ENCODE measurements around the gene SHISA9.

The SHISA9 gene

DNA sequence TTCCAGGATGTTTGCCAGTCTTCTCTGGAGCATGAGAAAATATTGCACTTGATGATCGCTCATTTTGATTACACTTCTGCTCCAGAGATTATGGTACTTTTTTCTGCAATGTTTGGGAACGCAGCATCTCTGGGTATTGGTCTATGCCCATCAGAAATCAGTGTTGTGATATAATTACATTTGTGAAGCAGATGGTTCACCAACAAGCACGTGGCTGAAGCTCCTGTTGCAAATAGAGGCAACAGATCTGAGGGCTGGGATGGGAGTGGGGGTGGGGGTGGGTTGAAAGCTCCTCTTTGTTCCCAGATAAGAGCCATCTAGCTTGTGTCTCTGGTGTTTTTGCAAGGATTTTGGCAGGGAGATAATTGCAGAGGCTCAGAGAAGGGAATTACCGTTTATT lies 252.3 kb downstream of the SHISA9 start:
- no peak overlapping the region for H3K27ac ChIP-seq
- no peak for DNase-seq (ENCODE audit: low read depth, low spot score)

DNA sequence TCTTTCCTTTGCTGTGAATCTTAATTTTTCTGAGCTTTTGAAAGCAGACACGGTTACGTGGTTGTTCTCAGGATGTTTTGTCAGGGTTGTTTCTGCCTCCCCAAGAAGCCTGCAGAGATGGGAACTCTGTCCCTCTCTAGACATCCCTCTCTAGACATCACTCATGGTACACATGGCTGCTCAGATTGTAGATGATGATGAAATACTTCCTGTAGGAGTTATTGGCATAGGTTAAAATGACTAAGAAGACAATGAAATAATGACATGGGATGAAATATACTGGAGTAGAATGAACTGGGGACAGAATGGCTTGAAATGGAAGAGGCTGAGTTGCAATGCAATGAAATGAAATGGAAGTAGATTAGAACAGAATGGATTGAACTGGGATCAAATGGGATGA lies 253.4 kb downstream of the SHISA9 start:
- no peak overlapping the region for H3K27ac ChIP-seq
- no peak for DNase-seq (ENCODE audit: low read depth, low spot score)

DNA sequence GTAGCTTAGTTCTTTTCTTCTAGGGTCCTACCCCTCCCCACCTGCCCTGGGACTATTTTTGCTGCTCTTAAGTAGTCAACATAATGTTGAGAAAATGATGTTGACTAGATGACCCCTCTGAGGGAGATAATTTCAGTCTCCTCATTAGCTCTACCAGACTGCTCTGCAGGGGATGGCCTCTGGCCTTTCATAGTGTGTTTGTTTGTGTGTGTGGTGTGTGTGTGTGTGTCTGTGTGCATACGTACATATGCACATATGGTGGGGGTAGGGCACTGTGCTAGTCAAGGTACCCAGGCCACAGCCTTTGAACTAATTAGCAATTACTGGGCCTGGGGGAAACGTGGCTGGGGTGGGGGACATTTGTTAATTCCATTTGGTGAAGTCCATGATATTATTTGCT lies 254.0 kb downstream of the SHISA9 start:
- no peak overlapping the region for H3K27ac ChIP-seq
- DNase-seq (ENCODE audit: low read depth, low spot score): no peak

DNA sequence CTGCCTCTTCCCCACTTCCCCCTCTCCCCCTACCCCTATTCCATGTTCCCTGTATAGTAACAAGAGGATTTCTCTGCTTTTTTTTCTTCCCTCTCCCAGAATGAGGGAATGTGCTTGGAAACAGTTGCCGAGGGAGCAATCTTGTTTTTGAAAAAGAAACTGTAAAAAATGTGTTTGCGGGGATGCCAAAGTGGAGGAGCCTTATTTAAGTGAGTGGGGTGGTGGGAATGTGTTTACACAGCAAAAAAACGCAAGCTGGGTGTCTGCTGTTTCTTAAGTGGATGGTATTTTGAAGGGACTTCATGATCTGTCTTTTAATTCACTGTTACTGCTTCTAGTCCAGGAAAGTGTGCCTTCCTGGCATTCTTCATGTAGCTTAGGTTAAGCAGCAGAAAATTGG lies 254.4 kb downstream of the SHISA9 start:
- no peak for DNase-seq (ENCODE audit: low read depth, low spot score)
- no peak overlapping the region for H3K27ac ChIP-seq

DNA sequence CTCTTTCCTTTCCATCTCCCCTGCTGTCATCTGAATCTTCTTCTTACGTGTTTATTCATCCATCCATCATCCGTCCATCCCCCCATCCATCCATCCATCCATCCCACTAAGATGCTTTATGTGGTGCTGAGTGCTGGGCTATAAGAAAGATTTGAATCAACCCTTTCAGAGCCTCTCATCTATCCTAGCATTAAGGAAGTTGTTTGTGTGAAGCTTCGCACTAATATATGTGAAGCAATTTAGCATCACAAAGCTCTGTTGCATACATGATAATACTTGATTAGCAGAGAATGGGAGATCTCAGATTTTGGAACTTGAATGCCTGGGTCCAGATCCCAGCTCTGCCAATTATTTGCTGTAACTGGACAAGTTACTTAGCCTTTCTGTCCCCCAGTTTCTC lies 255.7 kb downstream of the SHISA9 start:
- H3K27ac ChIP-seq: no peak overlapping the region
- no peak for DNase-seq (ENCODE audit: low read depth, low spot score)

DNA sequence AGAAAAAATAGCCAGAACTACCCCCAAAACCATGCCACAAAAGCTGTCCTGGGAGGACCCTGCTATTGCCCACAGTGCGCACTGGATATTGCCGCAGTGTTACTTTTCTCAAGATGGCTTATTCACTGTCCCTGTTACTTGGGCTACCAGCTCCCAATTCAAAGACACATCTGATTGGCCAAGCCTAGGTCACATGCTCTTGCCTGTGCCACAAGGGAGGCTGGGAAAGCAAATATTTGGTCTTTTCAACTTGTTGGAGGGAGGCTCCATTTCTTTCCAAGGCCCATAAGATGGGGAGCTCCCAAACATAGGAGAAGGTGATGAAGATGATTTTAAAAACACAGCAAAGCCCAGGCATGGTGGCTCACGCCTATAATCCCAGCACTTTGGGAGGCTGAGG lies 257.0 kb downstream of the SHISA9 start:
- no peak overlapping the region for H3K27ac ChIP-seq

DNA sequence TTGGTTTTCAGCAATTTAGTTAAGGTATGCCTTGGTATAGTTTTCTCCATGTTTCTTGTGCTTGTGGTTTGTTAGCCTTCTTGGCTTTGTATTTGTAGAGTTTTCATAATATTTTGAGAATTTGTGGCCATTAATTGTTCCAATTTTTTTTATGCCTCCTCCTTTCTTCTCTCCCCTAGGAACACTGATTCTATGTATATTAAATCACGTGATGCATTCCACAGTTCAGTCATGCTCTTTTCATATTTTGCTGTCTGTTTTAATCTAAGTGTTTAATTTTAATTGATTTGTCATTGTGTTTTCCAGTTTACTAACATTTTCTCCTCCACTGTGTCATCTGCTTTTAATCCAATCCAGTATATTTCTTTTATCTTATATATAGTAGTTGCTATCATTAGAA lies 263.6 kb downstream of the SHISA9 start:
- DNase-seq (ENCODE audit: low read depth, low spot score): no peak
- H3K27ac ChIP-seq: no peak overlapping the region

More for the DNA sequence above, 257.0 kb downstream of the SHISA9 start:
- DNase-seq (ENCODE audit: low read depth, low spot score): no peak

DNA sequence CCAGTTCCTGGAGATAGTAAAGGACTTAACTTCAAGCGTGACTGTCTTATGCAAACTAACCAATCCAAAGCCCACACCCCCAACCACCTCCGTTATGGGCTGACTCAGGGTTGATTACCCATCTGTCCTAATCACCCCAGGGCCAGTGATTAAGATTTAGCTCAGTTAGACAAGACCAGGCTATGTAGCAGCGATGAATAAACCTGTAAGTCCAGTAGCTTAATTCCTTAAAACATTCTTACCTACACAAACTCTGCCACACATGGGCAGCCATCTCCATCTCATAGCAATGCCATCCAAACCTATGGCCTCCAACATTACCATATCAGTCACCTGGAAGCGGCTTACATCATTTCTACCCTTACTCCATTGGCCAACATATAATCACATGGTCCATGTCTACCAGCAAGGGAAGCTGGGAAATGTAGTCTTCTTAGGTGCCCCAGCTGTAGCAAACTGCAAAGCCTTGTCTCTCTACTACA lies 266.7 kb downstream of the SHISA9 start:
- DNase-seq (ENCODE audit: low read depth, low spot score): peak; percentile 12
- no peak overlapping the region for H3K27ac ChIP-seq

DNA sequence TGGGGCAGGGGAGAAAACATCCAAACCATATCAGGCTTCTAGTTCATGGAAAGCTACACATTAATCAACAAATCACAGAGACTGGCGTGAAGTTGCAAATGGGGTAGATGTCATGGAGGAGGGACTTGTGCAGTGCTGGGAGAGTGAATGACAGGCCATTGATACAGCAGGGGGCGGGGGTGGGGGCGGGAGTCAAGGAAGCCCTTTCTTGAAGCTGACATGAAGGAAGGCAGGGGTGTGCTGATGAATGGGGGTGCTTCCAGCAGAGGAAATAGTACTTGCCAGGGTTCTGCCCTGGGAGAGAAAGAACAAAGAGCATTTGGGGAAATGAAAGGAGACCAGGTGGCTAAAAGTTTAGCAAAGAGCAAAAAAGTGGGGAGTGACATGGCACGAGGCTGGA lies 269.9 kb downstream of the SHISA9 start:
- no peak for DNase-seq (ENCODE audit: low read depth, low spot score)

DNA sequence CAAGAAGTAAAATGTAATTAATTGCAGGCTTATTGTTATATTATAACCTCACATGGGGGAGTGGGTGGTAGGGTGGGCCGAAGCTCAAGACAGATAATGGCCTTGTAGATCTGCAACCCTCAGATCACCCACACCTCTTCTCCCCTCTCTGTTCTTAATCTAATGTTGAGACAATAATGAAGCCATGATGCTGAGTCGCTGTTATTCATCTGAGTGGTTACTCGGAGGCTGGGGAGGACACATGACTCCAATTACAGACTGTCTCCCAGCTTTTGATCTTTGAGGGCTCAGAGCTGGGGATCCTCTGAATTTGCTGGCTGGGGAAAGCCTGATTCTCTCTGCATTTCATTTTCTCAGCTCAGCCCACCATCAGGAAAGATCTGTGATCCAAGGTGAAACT lies 275.3 kb downstream of the SHISA9 start:
- no peak for DNase-seq (ENCODE audit: low read depth, low spot score)
- H3K27ac ChIP-seq: no peak overlapping the region

More for the DNA sequence above, 269.9 kb downstream of the SHISA9 start:
- H3K27ac ChIP-seq: no peak overlapping the region

DNA sequence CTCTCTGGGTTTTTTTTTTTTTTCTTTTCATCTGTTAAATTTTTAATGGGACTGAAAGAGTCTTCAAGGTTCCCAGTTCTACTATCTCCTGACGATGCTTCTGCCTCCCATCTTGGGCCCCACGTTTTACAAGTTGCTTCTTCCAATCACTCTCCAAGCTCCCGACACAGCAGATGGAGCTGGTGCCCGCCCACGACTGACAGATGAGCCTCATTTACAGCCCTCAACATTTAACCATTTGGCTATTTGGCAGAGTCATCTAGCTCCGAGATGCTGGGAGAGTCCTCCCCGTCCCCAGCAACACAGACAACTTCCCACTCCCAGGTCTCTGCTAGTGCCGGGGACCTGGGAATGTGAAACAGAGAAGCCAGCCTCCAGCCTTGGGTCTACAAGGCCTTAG lies 276.9 kb downstream of the SHISA9 start:
- H3K27ac ChIP-seq: no peak overlapping the region
- no peak for DNase-seq (ENCODE audit: low read depth, low spot score)

DNA sequence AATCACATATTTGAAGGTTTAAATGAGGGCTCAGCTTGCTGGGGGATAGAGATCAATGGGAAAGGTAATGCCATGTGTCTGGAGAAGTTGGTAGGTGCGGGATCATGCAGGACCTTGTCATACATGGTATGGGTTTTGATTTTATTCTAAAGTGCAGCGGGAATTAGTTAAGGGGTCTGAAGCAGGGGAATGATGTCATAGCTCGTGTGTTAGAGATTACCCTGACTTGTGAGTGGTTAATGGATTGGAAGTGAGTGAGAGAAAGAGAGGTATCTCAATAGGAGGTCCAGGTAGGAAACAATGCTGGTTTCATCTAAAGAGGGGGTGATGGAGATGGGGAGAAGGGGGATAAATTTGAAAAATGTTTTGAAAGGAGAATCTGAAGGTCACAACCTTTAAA lies 280.0 kb downstream of the SHISA9 start:
- H3K27ac ChIP-seq: no peak overlapping the region
- DNase-seq (ENCODE audit: low read depth, low spot score): no peak

DNA sequence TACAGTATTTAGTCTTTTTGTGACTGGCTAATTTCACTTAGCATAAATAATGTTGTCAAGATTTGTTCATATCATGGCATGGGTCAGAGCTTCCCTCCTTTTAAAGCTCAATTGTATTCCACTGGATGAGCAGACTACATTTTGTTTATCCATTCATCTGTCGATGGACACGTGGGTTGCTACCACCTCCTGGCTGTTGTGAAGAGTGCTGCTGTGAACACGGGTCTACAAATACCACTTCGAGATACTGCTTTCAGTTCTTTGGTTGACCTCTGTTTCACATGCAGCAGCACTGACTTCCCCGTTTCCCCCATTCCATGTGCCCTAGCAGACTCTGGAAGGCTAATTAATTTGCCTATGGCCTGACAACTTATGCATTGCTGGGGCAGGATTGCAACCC lies 285.4 kb downstream of the SHISA9 start:
- no peak overlapping the region for H3K27ac ChIP-seq
- no peak for DNase-seq (ENCODE audit: low read depth, low spot score)

DNA sequence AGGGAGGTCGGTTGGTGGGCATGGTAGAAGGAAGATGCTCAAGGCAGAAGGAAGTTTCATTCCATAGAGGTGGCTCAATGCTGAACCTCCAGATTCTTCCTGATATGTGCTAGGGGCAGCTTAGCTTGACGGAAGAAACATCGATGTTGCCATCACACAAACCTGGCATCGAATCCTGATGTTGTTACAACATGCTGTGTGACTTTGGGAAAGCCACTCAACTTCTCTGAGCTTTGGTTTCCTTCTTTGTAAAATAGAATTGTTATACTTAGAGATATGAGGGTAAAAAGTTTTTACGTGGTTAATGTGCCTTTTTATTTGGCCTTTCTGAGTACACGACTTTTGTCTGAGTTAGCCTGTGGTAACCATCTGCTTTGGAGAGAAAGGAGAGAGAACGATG lies 287.9 kb downstream of the SHISA9 start:
- DNase-seq (ENCODE audit: low read depth, low spot score): no peak
- no peak overlapping the region for H3K27ac ChIP-seq

DNA sequence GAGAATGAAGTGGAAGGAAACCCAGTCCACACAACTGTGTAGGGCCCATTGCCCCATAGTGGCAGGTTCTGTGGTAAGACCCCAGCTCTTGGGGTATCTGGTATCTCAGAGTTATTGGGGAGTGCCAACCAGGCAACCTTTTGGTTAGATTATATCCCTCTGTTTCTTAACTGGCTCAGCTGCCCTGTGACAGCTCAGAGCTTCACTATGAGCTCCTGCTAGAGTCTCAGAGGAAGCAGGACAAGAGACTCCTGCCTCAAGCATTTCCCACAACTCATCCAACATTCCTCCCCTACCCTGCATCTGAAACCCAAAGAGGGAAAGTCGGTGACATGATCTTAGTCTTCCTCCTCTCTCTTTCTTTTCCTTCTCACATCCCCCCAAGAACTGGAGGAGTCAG lies 292.3 kb downstream of the SHISA9 start:
- no peak overlapping the region for H3K27ac ChIP-seq
- DNase-seq (ENCODE audit: low read depth, low spot score): no peak

DNA sequence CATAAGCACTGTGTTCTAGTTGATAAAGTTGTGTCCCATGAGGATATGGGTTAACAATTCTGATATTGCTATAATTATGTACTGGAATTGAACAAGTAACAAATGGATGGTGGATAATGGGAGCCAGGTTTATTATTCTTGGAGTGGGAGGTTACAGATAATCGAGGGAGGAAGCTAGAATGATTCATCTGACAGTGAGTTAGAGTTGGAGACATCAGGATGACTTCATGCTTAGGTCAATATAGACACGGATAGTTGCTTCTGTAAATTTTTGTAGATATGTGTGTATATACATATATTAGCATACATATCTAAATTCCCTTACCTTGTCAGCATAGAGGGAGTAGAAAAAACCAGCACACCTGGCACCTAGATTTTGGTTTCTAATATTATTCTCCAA lies 293.4 kb downstream of the SHISA9 start:
- DNase-seq (ENCODE audit: low read depth, low spot score): no peak
- H3K27ac ChIP-seq: no peak overlapping the region

DNA sequence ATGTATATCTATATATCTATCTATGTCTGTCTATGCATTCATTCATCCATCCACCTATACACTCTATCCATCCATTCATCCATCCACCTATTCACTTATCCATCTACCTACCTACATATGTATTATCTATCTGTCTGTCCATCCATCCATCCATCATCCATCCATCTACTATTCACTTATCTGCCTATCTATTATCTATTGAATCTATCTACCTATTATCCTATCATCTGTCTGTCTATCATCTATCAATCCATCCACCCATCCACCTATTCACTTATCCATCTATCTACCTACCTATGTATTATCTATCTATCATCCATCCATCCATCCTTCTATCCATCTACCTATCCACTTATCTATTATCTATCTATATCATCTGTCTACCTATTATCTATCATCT lies 302.3 kb downstream of the SHISA9 start:
- DNase-seq (ENCODE audit: low read depth, low spot score): no peak
- H3K27ac ChIP-seq: no peak overlapping the region

DNA sequence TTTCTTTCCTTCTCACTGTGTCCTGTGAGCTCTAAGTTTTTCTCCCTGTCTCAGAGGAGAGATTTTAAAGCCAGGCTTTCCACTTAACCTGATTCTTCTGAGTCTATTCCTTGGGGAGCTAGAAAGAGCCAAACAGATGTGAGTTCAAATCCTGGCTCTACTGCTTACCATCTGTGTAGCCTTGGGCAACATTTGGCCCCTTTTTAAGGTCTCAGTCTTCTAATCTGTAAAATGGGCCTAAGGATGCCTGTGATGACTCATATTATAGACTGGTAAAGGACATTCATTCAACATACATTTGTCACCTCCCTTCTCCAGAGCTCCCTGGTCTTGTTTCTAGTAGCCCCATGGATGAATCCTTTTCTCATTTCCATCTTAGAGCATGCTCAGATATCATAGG lies 304.0 kb downstream of the SHISA9 start:
- no peak overlapping the region for H3K27ac ChIP-seq
- DNase-seq (ENCODE audit: low read depth, low spot score): no peak

DNA sequence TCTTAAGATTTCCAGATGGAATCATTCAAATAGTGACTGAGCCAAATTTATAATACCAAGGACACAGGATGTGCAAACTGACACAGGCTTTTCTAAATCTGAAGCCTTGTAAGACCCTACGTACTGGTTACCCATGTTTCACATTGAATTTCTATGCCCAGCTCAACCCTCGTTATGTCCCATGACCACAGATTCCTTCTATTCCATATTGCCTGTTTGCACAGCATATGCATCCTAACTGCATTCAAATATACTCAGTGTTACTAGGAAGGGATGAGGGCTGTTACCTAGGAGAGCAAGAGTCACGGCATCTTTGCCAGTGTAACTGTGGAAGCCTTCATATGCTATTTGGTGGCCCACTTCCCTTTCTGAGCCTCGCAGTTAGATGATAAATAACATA lies 305.2 kb downstream of the SHISA9 start:
- no peak for DNase-seq (ENCODE audit: low read depth, low spot score)
- no peak overlapping the region for H3K27ac ChIP-seq

DNA sequence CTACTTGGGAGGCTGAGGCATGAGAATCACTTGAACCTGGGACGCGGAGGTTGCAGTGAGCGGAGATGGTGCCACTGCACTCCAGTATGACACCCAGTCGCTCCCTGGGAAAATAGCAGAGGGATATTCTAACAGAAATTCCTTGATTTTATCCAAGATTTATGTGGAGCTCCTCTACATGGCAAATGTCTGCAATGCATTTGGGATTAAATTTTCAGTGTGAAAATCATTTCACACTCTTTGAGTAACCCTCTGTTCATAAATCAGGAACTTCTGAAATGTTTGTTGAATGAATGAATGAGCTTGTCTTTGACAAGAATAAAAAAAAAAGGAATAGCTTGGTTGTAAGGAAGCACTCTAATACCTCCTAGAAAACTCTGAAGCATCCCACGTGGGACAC lies 305.8 kb downstream of the SHISA9 start:
- DNase-seq (ENCODE audit: low read depth, low spot score): no peak
- no peak overlapping the region for H3K27ac ChIP-seq

DNA sequence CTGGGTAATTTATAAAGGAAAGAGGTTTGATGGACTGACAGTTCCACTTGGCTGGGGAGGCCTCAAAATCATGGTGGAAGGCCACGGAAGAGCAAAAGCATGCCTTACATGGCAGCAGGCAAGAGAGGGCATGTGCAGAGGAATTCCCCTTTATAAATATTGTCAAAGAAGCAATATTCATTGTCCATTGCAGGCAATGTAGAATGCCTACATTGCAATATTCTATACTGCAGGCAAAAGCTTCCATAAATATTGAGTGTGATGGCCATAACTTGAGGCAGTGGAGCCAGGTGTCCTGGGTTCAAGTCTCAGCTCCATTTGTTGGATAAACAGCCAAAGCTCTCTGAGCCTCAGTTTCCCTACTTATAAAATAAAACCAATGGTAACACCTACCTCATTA lies 322.3 kb downstream of the SHISA9 start:
- no peak for DNase-seq (ENCODE audit: low read depth, low spot score)
- no peak overlapping the region for H3K27ac ChIP-seq

DNA sequence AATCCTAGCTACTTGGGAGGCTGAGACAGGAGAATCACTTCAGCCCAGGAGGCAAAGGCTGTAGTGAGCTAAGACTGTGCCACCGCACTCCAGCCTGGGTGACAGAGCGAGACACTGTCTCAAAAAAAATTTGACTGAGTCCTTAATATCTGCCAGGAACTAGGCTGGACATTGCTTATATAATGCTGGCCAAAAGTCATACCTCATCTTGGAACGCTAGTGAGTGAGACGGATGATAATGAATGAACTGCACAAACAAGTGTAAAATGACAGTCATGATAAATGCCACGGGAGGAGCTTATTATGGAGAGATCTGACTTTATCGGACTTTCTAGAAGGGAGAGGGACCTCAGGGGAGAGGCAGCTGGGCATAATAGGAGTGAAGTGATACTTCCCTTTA lies 327.6 kb downstream of the SHISA9 start:
- no peak for DNase-seq (ENCODE audit: low read depth, low spot score)
- H3K27ac ChIP-seq: no peak overlapping the region

DNA sequence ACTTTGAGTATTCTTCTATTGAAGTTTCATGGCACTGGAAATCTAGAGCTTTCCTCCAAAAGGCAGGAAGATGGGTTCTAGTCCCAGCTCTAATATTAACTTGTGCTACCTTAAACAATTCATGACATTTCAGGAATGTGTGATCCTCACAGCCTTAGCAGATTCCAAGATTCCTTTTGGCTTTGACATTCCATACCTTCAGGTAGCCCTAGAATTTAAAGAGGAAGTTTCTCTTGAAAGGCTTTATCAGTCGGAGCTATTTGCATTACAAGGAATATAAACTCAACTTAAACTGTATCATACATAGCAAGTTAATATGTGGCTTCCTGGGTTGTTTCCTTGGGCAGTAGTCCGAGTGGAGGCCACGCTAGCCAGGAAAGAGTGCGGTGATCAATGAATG lies 330.0 kb downstream of the SHISA9 start:
- H3K27ac ChIP-seq: no peak overlapping the region
- DNase-seq (ENCODE audit: low read depth, low spot score): no peak

All from epithelial cell of prostate (primary cell).